Gastroesophageal sphincter (tissue), 3 donors: Measurements from ENCODE around the gene NR2C2.

Source experiments
- EP300 ChIP-seq: sonication (generic); formaldehyde crosslinking; IDR thresholded peaks from one replicate; pipeline ENCODE4 v1.6.1; 2017; ENCODE audit warnings: antibody characterized with exemption, mild to moderate bottlenecking
- POLR2A ChIP-seq, 2 donors: fragments of 450-650 bp; IDR thresholded peaks; one replicate each; pipeline ENCODE4 v1.6.1; 2017; ENCODE audit warnings: antibody characterized with exemption in 2 of 2, mild to moderate bottlenecking in 2 of 2, moderate library complexity in 1 of 2
- POLR2AphosphoS5 ChIP-seq: sonication (generic); formaldehyde crosslinking; IDR thresholded peaks from one replicate; pipeline ENCODE4 v1.6.1; 2017; ENCODE audit warnings: antibody characterized with exemption
- TF ChIP-seq, protein P1 (sequence below), 4 experiments: fragments of 200-600 bp in 2 of 4; fragments of 450-650 bp in 2 of 4; sonication (generic) in 1 of 4; IDR thresholded peaks; one replicate each; pipeline ENCODE4 v1.5.1; 2017 to 2019; ENCODE audit warnings: antibody characterized with exemption in 4 of 4, mild to moderate bottlenecking in 2 of 4, moderate library complexity in 2 of 4

DNA sequence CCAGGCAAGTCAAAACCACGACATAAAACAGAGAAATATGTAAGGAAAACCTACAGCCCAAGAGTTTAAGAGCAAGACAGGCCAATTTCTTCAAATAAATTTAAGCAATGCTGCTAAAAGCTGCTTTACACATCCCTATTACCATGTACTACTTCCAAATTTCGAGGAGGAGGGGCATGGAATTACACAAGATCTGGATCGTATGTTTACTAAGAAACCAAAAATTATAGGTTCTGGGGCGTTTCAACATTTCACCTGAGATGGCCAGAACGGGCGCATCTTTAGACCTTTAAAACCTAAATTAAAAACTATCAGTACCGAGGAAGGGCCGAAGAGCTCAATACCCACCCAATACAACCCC, 664 bp upstream of the NR2C2 start:
- TF ChIP-seq, protein P1, sequence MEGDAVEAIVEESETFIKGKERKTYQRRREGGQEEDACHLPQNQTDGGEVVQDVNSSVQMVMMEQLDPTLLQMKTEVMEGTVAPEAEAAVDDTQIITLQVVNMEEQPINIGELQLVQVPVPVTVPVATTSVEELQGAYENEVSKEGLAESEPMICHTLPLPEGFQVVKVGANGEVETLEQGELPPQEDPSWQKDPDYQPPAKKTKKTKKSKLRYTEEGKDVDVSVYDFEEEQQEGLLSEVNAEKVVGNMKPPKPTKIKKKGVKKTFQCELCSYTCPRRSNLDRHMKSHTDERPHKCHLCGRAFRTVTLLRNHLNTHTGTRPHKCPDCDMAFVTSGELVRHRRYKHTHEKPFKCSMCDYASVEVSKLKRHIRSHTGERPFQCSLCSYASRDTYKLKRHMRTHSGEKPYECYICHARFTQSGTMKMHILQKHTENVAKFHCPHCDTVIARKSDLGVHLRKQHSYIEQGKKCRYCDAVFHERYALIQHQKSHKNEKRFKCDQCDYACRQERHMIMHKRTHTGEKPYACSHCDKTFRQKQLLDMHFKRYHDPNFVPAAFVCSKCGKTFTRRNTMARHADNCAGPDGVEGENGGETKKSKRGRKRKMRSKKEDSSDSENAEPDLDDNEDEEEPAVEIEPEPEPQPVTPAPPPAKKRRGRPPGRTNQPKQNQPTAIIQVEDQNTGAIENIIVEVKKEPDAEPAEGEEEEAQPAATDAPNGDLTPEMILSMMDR (IDR thresholded peaks at IDR 0.05) = no peak
- no peak for TF ChIP-seq POLR2AphosphoS5
- no peak for TF ChIP-seq POLR2A (IDR thresholded peaks at IDR 0.05)
- TF ChIP-seq EP300 = no peak
